GM18517 (cell line): ENCODE results near the gene HOXC6.

Experiments
- ATAC-seq: cut with Tn5 transposase; IDR thresholded peaks from one replicate; pipeline ENCODE4 v1.9.1; 2021; ENCODE audit warnings: mild to moderate bottlenecking, moderate library complexity; ENCODE audit not compliant: unreplicated experiment

Gene HOXC6

DNA sequence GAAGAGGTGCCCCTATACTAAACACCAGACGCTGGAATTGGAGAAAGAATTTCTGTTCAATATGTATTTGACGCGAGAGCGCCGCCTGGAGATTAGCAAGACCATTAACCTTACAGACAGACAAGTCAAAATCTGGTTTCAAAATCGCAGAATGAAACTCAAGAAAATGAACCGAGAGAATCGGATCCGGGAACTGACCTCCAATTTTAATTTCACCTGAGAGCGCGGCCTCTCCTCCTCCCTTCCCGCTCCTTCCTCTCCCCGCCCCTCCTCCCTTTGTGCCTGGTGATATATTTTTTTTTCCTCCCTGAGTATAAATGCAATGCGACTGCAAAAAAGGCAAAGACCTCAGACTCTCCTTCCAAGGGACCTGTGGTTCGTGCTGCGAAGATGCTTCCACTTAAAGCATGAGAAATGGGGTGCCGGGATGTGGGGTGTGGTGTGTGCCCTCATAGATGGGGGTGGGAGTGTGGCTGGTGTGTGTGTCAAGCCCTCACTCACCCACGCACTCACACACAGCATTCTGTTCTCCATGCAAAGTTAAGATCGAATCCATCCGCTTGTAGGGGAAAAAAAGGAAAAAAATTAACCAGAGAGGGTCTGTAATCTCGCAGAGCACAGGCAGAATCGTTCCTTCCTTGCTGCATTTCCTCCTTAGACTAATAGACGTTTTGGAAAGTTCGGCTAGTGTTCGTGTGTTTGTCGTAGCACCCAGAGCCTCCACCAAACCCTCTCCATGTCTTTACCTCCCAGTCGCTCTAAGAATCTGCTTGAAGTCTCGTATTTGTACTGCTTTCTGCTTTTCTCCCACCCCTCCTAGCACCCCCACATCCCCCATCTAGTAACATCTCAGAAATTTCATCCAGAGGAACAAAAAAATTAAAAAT is 38.8 kb upstream of the HOXC6 start:
- no peak for ATAC-seq

DNA sequence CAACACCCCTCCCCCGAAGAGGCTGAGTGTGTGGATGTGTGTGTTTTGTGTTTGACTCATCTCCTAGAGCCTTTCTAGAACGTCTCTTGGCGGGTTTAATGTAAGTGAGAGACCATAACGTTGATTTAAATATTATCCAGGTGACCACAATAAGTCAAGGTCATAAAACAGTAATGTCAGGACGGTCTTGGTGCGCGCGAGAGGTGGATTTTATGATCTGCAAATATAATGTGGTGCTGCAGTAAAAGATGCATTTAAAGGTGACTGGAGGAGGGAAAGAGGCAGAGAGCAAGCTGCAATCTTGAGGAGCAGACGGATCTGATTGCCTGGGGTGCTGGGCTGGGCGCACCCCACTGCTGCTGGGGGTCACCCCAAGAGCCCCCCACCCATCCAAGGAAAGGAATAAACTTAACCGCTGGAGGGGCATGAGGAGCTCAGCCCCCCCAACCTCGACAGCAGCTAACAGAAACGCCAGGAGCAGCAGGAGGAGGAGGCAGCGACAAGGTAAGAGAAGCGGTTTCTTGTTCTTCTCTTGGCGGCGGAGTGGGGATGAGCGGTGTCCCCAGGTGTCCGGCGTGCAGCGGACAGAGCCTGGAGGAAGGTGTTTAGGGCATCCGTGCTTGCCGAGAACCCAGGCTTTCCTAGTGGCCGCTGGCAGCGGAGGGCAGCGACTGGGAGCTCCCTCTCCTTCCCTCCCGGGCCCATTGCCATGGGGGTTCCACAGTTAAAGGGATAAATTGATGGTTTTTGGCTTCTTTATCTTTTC is 37.7 kb upstream of the HOXC6 start:
- no peak for ATAC-seq

DNA sequence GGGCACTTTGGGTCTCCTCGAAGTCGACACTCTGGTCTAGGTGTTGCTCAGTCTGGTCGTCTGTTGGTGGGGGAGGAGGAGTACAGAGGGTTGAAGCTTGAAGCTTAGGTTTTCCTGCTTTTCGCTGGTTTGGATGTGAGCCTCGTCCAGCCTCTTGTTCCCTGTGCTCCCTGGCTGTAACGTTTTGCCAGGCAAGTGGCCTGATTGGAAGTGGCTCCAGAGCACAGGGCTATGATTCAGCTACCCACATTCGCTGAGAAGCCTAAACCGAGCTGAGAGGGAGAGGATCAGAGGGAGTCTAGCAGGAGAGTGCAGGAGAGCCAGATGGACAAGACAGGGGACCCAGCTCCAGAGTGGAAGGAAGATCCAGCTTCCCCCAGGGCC is 37.2 kb upstream of the HOXC6 start:
- ATAC-seq = no peak

DNA sequence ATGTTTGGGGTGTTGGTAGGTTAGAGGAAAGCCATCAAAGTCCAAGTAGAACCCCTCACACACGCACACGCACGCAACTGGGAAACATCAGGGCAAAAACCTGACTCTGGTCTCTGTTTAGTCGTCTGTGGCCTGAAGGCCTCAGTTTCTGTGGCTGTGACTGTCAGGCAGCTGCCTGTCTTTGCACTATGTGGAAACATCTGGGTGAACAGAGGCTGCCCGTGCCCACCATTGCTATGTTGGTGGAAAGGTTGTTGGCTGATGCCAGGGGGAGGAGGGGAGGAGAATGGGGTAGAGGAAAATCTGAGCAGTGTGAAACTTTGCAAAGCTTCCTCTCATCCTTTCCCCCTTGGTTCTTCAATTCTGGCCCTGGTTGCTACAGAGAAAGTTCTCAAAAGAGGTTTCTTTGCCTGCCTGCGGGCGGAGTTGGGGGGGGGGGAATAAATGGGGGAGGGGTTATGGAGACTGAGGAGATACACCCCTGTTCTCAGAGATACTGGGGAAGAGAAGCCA is 35.8 kb upstream of the HOXC6 start:
- no peak for ATAC-seq

DNA sequence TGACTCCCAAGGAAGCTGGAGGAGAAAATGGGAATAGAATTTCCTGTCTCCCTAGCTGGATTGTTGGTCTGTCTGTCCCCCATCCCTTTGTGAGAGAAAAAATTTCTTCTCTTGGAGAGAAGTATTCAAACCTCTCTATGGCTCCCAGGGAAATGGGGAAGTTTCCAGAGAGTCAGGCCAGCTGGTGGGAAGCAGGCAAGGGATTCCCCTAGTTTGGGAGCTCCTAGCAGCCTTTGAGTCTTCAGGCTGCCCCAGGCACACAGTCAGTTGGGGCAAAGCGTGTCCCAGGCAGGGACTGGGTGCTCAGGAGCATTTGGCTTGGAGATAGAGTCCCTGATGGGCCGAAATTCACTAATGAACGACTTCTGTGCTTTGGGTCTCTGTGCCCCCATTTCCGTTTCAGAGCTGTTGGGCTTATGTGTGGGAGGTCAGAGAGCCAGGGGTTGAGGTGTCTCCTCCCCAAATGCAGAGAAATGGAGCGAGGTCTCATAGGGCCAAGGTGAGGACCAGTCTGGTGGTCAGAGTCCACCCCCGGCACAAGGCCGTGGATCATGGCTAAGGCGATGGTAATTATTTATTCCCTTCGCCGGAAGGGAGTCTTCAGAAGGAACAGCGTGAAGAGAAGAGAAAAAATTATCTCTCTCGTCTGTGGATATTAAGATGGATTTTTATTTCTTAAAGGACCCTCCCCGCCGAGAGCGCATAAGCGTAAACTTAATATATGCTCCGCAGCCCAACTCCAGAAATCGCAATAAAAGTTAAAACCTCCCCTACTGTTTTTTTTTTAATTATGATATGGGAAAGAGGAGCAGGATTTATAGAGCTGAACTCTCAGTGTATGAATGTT is 34.9 kb upstream of the HOXC6 start:
- ATAC-seq = no peak

DNA sequence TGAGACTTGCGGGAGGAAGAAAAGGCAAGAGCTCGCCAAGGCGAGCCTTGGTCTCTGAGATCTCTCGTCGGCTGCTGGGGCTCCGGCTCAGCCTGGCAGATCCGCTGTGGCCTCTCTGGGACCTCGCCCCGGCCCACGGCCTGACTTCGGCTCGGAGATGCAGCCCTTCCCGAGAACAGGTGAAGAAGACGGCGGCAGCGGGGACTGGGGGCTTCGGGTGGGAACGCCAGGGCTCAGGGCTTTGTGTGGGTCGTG is 34.3 kb upstream of the HOXC6 start:
- no peak for ATAC-seq

DNA sequence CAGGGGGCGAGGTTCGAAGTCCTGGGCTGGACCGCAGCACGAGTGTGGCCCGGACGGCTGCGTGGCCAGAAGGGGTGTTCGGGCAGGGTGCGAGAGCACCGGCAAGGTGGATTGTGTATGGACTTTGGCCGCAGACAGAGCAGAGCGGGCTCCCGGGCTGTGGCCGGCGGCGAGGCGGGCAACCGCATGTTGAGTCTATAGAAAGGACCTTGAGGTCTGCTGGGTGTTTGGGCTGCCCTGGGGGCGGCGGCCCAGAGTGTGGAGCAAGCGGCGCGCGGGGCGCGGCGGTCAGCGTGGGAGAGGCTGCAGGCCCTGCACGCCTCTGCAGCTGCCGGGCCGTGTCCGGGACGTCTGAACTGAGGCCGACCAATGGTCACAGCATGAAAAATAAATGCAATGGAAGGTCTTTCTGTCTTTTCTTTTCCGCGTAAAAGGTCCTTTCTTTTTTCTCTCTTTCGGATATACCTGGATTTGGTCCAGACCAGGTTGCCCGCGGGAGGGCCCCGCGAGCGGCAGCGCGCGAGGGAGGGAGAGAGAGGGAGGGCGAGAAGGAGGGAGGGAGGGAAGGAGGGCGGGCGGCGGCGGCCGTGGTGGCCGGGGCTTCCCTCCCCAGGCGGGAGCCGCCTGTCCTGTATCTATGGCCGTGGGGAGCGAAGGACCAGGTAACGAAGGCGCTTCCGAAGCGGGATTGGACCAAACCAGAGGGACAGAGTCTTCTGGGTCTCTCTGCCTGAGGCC is 33.8 kb upstream of the HOXC6 start:
- no peak for ATAC-seq

DNA sequence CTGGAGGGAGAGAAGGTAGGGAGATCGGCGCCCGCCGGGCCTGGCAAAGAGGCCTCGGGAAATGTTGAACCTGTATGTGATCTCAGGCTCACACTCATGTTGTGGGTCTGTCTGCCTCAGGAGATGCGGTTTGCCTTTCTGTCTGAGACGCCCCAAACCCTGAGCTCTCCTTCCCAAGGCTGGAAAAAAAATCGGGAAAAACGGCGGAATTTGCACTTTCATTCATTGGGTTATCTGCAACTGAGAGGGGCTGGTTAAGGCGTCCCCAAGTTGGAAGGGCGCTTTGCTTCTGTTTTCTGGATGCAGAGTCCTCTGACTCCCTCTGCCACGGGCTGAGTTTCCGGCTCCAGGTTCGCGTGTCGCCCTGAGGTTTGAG is 33.2 kb upstream of the HOXC6 start:
- no peak for ATAC-seq

DNA sequence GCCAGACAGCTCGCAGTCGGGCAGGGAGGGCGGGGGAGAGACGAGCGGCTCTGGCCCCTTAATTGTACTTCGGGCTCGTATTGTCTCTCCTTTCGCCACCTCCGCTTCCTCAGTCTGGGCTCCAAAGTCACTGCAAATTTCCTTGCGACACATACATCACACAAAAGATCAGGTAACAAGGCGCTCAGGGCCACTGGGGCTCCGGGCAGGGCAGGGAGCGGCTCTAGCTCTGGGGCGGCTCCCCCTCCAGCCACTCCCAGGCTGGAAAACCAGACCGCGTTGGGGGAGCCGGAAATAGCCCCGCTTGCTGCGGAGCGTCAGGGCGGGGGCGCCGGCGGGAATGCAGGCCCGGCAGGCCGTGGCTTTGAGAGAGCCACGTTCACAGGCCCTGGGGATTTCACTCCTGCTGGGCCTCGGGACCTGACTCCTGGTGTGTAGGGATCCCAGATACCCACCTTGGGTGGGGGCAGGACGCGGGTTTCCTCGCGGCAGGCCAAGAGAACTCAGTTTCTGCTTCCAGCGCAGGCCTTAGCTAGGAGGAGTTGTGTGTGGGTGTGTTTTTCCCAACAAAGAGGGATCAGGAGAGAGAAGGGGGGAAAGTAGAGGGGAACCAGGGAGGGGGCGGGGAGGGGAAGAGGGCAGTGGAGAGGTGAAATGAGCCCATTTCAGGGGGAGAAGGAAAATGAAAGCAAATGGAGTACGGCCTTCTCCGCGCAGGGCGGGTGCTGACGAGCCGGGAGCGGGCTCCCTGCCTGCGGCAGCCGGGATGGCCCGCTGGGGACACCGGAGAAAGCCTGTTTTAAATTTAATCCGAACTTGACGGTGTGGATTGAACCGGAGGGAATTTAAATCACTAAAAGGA is 32.6 kb upstream of the HOXC6 start:
- ATAC-seq = no peak

DNA sequence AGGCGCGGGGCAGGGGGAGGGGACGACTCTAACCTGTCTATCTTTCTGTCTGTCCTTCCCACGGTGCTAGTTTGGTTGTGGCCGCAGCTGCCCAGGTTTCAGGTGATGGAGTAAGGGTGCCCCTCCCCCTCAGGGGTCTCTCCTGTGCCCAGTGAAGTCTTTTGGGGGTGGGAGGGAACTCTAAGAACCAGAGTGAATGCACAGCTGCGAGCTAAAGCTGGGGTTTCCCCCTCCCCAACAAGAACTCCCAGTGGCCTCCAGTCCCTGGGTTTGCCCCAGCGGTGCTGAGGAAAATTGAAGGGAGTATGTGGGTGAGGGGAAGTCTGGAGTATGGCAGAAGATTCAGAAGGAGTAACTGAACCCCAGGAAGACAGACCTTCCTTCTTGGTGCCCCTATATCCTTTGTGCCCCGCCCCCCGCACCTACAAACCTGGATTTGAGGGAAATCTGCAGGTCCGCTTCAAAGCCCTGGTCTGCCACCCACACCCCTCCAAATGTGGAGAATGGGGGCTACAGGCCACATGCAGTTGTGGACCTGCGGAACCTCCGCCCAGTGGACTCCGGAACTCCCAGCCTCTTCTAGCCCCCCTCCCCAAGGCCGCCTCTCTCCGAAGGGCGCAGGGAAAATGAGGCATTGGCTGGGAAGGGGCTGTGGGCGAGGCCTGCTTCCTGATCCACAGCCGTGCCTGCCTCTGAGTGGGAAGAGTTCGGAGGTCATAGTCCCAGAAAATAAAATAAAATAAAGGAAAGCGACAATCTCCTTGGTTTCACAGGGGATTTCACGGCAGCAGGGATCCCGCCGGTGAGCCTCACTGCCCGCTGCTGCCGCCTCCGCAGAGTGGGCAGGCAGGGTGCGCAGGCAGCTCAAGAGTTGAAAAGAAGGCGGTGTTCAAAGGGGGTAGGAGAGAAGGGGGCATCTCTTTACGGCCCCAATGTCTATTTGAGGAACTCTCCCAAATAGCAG is 31.7 kb upstream of the HOXC6 start:
- ATAC-seq = no peak

DNA sequence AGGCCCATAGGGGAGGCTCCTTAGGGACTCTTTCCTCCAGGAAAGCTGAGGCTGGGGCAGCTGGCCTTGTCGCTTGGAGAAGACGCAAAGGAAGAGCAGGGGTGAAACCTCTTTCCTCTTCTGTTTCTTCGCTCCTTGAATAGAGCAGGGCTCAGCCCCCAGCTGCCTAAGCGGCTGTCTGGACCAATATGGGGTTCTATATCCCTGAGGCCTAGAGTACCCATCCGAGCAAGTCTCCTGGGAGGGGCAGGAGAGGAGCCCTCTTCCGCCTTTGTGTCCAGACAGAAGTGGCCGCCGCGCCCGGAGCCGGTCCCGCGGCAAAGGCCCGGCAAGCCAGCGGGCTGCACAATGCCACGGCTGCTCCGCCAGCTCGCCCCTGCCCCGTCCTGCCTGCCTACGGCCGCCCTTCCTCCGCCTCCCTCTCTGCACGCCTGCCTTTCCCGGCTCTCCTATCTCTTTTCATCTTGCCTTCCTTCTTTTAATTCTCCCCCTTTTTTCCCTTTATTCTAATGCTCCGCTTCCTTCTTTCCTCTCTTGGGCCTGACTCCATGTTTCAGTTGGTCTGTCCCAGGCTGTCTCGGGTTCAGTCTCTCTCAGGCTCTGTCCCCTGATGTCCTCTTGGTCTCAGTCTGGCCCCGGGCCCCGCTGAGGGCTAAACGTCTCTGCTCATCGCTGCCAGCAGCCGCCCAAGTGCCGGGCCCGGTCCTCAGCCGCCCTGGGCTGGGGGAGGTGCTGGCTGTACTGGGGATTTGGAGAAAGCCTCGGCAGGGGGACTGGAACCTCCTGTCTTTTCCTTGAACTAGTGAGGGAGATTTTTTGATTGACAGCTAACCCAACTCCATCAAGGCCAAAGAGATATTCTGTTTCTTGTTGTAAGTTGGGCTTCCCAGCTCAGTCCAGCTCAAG is 30.8 kb upstream of the HOXC6 start:
- no peak for ATAC-seq

DNA sequence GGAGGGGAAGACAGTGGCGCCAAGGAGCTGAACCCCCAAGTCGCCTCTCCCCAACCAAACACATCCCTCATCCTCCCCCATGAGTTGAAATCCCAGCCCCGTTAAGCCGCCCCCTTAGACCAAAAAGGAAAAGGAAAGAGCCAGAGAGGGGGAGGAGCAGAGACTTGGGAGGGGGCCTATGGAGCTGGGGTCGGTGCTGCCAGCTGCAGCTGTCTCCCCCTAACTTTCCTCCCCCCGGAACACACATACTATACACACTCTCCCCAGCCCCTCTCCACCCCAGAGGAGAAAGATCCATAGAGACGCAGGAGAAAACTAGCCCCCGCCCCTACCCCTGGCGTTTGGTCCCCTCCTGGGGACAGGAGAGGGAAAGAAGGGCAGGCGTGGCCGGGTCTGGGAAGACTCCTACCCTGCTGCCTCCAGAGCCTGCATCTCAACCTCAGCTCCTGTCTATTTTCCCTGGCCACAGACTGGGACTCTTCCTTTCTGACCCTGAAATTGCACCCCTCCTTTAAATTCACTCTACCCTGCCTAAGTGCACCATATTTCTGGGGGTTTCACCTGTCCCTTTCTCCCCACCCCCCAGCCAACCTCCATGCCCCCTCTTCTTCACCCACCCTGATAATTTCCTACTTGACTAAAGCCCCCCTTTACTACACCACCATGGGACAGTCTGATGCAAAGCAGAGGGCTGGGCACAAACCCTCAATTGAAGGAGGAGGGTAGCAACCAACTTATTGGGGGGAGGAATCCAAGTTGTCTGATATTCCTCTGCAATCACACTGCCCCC is 29.9 kb upstream of the HOXC6 start:
- ATAC-seq = no peak

DNA sequence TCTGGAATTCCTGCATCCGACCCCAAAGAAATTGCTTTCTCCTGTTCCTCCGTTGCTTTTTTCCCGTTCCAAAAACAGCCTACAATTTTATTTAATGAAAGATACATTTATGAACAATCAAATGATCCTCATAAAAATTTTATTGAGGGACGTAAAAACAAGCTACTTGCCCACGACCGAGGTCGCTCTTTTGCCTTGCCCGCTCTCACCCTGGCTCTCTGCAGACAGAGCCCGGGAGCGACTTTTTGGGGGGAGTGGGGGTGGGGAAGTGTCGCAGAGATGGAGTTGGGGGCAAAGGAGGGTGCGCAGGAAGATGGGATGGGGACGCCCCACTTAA is 29.4 kb upstream of the HOXC6 start:
- no peak for ATAC-seq

DNA sequence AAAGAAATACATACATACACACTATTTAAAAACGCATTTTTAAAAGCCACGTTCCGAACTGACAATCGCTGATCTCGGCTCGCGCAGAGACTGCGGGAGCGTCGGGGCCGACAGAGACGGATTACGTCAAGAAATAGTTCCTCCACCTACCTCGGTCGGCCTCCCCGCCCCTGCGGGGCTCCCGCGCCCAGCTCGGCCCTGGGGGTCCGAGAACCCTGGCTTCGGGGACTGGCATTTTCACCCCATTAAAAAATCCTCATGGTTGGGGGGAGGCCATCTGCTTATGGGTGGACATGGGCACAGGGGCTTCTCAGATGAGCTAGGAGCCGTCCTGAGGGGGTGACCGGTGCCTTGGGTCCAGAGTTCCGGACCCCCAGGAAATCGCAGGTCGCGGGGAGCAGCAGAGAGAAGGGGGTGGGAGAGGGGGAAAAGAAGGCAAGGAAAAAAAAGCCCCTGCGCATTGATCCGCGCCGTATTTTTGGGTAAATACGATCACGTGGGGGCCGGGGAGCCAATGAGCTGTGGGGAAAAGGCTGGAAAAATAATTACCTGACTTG is 28.6 kb upstream of the HOXC6 start:
- no peak for ATAC-seq

DNA sequence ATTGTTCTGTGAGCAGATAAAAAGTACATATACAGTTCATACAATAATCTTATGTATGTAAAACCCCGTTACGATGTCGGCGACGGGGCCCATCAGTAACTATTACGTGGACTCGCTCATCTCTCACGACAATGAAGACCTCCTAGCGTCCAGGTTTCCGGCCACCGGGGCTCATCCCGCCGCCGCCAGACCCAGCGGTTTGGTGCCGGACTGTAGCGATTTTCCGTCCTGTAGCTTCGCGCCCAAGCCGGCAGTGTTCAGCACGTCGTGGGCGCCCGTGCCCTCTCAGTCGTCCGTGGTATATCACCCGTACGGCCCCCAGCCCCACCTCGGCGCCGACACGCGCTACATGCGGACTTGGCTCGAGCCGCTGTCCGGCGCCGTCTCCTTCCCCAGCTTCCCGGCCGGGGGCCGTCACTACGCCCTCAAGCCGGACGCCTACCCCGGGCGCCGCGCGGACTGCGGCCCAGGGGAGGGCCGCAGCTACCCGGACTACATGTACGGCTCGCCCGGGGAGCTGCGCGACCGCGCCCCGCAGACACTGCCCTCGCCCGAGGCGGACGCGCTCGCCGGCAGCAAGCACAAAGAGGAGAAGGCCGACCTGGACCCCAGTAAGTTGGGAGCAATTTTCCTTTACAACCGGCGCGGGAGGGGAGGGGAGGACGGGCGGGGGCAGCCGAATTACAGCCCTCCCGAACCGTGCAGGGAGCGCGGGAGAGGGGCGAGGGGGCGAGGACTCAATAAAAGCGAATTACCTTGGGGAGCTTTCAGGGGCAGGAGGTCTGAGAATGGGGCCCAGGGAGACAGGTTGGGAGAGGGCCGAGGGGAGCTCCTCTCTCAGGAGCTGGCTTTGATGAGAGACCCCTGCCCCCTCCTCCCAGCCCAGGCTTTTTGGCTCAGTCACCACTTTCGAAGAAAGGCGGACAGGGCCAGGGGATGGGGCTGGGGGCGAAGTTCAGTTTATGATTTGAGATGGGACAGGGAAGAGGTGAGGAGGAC is 27.8 kb upstream of the HOXC6 start, which contains the start of gene HOXC9:
HOXC9 (plus strand) TSS at position 46 of the 999 bp plus-strand sequence; CDS start at position 74, 28 bp downstream.
- no peak for ATAC-seq
